Head of caudate nucleus (tissue), 42 donors: ENCODE measurements around the gene RBM25.
"Not testable (repeated sequence)": the region's sequence is repeated elsewhere in the genome, so short reads cannot be mapped to it uniquely, and the experiment has no call there.

Experiments used
- DNase-seq, 42 donors: peaks; one replicate each; pipeline versions ENCODE4 v3.0.0 to v3.0.0-alpha.2; 2020 to 2021; ENCODE audit warnings: mixed read lengths in 7 of 42
- intact Hi-C: fragments of 100-400 bp; cut with DNase I; formaldehyde crosslinking; loops from one replicate; pipeline ENCODE4 v1.15.0; 2022

The RBM25 gene

GRCh38 chr14:73058224-73058921 lies at the start of gene RBM25:
Gene RBM25 (plus strand): TSS chr14:73058534. CDS start chr14:73071642, 13,108 bp downstream.
- intact Hi-C loops: loop anchor here (2.0 kb wide), 1 partner anchor 32 kb away; the partner anchor contains the start of gene ZFYVE1
- peak; percentile 91 to 99 (median 97) for DNase-seq

DNA sequence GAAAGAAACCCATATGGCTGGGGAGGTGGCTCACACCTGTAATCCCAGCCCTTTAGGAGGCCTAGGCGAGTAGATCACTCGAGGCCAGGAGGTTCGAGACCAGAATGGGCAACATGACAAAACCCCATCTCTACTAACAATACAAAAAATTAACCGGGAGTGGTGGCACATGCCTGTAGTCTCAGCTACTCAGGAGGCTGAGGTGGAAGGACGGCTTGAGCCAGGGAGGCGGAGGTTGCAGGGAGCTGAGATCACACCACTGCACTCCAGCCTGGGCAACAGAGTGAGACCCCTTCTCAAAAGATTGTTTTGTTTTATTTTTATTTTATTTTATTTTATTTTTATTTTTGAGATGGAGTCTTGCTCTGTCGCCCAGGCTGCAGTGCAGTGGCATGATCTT lies 47.1 kb upstream of the RBM25 start:
- intact Hi-C loops, DNase-seq: not testable (repeated sequence)

DNA sequence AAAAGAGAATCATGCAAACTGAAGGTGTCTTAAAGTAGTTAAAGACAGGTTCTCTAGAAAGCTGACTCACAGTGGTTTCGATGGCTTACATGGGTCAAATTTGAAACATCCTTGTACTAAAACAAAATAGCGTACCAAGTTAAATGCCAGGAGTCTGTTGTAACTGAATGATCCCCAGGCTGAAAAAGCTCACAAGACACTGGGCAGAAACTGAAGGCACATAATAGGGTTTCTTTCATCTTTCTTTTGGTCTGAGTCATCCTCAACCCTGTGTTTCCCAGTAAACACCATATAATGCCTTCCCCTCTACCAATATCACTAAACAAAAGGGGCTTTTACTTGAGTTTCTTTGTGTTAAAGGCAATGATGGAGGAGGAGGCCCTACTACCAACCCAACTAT lies 44.2 kb upstream of the RBM25 start:
- no peak for DNase-seq
- intact Hi-C loops: no loop called here

GRCh38 chr14:73015552-73015951 lies 42.8 kb upstream of the RBM25 start:
- DNase-seq, intact Hi-C loops: not testable (repeated sequence)

DNA sequence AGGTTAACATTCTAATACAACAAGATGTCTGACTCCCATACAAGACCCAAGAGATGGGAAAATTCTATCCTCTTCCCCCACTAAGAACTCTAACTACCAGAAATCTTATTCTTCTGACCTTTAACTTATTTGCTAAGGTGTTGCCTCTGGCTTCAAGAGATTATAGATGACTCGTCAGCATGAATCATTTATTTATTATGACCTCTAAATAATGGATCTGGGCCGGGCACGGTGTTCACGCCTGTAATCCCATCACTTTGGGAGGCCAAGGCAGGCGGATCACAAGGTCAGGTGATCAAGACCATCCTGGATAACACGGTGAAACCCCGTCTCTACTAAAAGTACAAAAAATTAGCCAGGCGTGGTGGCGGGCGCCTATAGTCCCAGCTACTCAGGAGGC lies 42.3 kb upstream of the RBM25 start:
- DNase-seq, intact Hi-C loops: not testable (repeated sequence)

GRCh38 chr14:73022051-73022450 lies 36.3 kb upstream of the RBM25 start:
- intact Hi-C loops: no loop called here
- no peak for DNase-seq

DNA sequence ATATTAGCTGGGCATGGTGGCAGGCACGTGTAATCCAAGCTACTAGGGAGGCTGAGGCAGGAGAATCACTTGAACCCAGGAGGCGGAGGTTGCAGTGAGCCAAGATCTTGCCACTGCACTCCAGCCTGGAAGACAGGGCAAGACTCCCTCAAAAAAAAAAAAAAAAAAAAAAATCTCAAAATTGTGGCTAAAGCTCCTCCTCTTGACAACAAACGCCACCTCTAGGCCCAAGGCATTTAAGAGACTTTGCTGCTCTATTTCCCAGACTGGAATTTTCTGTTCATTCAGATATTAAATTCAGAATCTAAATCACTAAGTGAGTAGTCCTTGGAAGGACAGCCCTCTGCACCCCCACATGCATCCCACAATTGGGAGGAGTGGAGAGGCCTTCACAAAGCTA lies 32.8 kb upstream of the RBM25 start:
- no peak for DNase-seq
- intact Hi-C loops: no loop called here

DNA sequence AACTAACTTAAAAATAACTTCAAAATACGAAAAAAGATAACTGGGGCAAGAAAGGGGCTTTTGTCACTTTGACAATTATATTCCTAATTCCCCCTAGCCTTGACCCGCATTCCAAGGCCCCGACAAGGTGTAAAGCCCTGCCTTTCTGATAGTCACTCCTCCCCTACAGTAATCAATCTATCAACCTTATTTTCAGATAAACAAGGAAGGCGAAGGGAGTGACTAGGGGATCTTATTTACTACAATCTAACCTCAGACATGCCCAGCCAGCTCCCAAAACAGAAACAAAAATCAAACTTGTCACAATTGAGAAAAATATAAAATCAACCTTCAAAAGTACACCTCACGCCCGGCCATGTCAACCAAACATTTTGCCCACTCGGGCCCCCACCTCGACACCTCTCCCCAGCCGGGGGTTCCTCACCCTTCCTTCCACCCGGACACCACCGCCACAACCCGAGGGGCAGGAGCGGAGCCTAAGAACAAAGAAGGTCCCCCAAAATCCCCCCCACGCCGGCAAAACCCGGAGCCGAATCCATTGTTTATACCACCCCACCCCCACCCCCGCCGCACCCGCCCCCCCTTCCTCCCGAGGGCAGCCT lies 32.0 kb upstream of the RBM25 start:
- intact Hi-C loops: loop anchor here (2.0 kb wide), 1 partner anchor 32 kb away; the partner anchor contains the start of gene RBM25

GRCh38 chr14:73026845-73027542 lies 31.3 kb upstream of the RBM25 start, which contains the start of gene ZFYVE1:
Gene ZFYVE1 (minus strand): TSS chr14:73027106. CDS start chr14:73024508, 2,598 bp downstream.
- DNase-seq: peak; percentile 95 to 100 (median 99)
- intact Hi-C loops: loop anchor here (2.0 kb wide), 1 partner anchor 32 kb away; the partner anchor contains the start of gene RBM25

More for the DNA sequence above, 32.0 kb upstream of the RBM25 start:
- peak in 6 of 42 donors; percentile 15 to 38 (median 23) for DNase-seq

- no peak for DNase-seq
- intact Hi-C loops: loop anchor here (2.0 kb wide), 1 partner anchor 31 kb away; the partner anchor contains the start of gene RBM25
Measured at GRCh38 chr14:73027546-73027945, 30.8 kb upstream of the RBM25 start.

- intact Hi-C loops: loop anchor here (2.0 kb wide), 1 partner anchor 31 kb away; the partner anchor contains the start of gene RBM25
- DNase-seq: no peak
Measured at GRCh38 chr14:73027984-73028383, 30.4 kb upstream of the RBM25 start.

GRCh38 chr14:73036706-73037450 lies 21.5 kb upstream of the RBM25 start:
- DNase-seq, intact Hi-C loops: not testable (repeated sequence)

DNA sequence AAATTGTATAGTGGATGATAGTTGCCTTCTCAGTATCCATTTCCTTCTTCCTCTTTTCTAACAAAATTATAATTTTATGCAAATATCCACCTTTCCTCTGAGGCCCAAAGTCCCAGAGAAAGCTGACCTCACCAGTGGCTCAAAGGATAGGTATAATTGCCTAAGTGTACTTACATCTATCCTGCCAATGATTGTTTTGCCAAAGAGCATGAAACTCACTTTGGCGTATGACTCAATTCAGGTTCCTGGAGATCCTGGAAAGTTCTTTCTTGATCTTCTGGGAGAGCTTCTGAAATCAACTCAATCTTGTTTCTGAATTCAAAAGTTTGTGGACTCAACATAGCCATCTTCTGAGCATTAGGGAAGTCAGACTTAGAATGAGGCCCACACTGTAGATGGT lies 10.5 kb upstream of the RBM25 start:
- intact Hi-C loops: no loop called here
- DNase-seq: no peak

- intact Hi-C loops: no loop called here
- DNase-seq: no peak
Measured at GRCh38 chr14:73049428-73049827, 8.9 kb upstream of the RBM25 start.

GRCh38 chr14:73055251-73055650 lies 3.1 kb upstream of the RBM25 start:
- intact Hi-C loops: no loop called here
- DNase-seq: no peak

GRCh38 chr14:73057944-73058223 lies 450 bp upstream of the RBM25 start:
- DNase-seq: no peak
- intact Hi-C loops: loop anchor here (2.0 kb wide), 1 partner anchor 31 kb away; the partner anchor contains the start of gene ZFYVE1

- peak in 14 of 42 donors; percentile 3 to 62 (median 27) for DNase-seq
- intact Hi-C loops: loop anchor here (2.0 kb wide), 1 partner anchor 32 kb away; the partner anchor contains the start of gene ZFYVE1
Measured at GRCh38 chr14:73058922-73059673, 764 bp downstream of the RBM25 start.

DNA sequence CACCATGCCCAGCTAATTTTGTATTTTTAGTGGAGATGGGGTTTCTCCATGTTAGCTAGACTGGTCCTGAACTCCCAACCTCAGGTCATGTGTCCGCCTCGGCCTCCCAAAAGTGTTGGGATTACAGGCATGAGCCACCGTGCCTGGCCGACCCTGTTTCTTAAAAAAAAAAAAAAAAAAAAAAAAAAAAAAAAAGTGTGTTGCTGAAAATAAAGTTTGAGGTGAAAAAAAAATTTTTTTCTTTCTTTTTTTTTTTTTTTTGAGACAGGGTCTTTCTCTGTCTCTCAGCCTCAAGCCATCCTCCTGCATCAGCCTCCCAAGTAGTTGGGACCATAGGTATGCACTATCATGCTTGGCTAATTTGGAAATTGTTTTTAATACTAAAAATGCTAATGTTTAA lies 11.3 kb downstream of the RBM25 start:
- DNase-seq: no peak
- intact Hi-C loops: no loop called here
